Stimulated activated CD8-positive, alpha-beta memory T cell treated with anti-CD3 and anti-CD28 coated beads, Interleukin-7, amount 100 ng/mL, for 48 hours (primary cell): ENCODE data around the gene NPHP1.
A peak's percentile ranks its signal among the peaks of the same experiment; 100 is the strongest.
"Not testable (repeated sequence)": the region's sequence is repeated elsewhere in the genome, so short reads cannot be mapped to it uniquely, and the experiment has no call there.

ENCODE experiments used
- DNase-seq, 2 donors: peaks; one replicate each; pipeline ENCODE4 v3.0.0-alpha.2; 2020; ENCODE audit warnings: low read depth in 1 of 2; ENCODE audit errors: extremely low read depth in 1 of 2

Gene NPHP1

DNA sequence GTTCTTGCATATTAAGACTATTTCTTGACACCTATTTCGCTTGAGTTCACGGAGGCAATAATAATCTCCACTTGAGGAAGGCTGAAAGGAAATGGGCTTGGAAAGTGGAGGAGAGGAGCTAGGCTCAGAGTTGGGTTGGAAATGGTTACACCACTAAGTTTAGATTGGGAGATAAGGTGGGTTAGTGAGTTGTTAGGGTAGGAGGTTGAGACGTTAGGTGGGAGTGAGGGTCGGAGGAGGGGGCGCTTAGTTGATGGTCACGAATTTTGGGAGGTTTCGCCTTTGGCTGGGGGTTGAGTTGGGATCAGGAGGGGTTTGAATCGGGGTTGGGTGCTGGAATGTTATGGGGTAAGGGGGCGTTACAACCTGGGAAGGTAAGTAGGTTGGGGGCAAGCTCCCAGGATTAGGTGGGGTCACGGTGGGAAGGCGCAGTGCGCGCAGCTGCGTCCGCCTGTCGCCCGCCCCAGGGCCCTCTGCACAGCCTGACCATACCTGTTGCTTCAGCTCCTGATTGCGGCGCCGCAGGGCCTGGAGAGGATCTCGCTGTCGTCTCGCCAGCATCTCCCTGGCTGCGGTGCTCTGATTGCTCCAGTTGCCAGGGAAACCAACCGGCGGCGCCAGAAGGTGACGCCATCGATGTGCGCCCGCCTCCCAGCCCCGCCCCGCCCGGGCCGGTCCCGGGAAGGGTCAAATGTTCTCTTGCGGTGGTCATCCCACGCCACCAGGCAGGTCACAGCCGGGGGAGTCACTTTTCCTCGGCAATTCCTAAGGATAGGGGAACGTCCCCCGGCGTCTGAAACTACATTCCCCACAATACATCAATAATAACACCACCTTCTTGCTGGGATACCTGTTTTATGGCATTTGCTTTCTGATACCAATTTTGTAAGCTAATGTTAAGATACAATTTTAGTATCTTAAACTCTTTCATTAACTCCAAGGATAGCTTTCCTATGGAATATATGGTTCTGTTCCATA is at the start of gene NPHP1:
Gene NPHP1, minus strand, starts transcription at position 606 of the 978 bp plus-strand sequence. Its CDS starts 45 bp downstream, at position 561.
- DNase-seq, result peak; percentile 65 to 68

DNA sequence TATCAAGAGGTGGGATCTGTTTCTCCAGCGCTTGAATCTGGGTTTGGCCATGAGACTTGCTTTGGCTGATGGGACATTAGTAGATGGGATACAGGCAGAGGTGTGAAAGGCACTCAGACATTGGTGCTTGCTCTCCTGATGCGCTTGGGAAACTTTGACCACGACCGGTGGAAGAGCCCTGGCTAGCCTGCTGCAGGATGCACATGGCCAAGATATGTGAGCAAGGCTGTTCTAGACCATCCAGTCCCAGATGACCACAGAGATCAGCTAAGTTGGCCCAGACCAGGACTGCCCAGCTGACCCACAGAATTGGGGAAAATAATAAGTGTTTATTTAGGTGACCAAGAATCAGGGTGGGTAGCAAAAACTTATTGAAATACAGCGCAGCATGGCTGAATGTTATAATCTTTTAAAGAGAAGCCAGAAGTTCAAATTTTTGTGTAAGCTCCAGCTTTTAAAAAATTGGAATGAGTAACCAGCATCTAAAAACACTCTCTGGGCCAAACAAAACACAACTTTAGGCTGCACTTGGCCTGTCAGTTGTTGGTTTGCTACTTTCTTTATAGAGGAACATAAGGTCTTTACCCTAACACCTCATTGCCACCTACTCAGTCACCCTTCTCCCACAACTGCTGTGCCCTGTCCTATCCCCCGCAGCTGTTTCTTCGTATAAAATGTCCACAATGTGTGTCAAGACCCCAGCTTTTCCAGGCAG is 43.4 kb upstream of the NPHP1 start:
- DNase-seq, result not testable (repeated sequence)

DNA sequence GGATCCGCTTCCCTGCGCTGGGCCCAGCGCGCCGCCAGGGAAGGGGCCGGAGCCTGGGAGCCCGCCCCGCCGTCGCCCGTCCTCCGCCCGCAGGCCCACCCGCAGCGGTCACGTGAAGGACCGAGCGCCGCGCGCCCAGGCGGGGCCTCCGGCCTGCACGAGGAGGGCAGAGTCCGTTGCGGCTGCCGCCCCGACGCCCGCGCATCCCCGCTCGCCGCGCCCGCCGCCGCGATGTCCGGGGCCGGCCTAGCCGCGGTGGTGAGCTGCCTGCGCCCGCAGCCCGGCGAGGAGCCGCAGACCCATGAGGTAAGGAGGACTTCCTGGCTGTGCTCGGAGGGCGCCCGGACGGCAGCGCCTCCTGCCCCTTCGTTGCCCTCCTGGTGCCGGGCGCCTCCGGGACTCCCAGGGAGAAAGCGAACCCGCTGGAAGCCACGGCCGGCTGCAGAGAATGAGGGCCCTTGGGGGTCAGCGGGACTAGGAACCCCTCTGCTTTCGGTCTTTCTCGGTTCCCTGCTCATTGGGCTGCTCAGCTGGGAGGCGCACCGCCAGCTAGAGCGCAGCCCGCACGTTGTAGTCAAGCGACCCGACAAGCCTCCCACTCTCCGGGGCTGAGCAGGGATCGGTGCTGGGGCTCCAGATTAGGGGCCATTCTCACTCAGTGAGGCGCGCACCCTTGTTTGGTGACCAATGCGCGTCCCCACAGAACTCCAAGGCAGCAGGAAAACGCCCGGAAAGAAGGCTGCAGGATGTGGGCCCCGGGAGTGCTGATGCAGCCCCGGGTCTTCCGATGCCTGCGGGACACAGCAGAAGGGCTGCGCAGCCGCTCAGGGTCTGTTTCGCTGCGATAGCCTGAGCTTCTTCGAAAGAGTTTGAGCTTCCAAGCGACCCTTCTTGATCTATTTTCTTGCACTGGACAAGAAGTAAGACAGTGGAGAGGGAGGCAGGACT is 40.9 kb upstream of the NPHP1 start:
- DNase-seq, result not testable (repeated sequence)

DNA sequence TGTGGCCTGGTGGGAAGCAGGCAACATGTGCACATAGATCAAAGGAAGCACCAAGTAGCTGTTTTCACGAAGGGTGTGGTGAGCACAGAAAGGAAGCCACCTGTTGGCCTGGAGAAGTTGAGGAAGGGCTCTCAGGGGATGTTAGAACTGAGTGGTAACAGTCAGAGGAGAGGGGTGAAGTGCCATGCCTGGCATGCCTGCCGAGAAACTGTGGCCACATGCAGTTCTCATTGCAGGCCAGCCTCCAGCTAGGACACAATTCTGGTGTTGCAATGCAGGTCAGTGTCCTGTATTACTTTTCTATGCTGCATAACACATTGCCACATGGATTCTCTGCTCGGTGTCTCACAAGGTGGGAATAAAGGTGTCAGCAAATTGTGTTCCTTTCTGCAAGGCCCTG is 38.5 kb upstream of the NPHP1 start:
- not testable (repeated sequence) for DNase-seq

DNA sequence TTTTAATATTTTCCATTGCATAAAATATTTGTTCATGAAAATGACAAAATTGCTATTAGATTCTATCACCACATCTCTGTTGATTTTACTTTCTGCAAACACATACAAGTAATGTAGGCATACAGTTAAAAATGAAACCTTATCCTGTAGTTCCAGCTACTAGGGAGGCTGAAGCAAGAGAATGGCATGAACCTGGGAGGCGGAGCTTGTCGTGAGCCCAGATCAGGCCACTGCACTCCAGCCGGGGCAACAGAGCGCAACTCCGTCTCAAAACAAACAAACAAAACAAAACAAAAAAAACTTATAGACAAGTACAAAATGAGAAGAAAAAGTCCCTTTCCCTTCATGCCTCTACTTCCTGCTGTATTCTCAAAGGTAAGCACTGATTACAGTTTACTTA is 29.7 kb upstream of the NPHP1 start:
- not testable (repeated sequence) for DNase-seq

DNA sequence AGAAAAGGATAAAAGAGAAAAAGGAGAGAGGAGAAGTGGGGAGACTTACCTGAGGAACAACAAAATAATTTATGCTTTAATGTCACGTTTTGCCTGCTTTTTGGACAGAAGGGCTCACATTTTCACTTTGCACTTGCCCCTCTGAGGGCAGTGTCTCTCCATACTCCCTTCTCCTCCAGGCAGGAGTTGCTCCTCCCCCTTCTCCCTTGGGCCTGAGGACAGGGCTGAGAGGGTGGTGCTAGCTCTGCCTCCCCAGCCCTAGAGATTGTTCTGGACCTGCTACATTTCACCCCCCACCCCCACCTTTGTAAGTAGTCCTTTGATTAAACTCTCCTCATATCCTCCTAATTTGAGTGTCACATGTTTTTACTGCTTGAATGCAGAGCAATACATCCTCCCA is 25.1 kb upstream of the NPHP1 start:
- not testable (repeated sequence) for DNase-seq

DNA sequence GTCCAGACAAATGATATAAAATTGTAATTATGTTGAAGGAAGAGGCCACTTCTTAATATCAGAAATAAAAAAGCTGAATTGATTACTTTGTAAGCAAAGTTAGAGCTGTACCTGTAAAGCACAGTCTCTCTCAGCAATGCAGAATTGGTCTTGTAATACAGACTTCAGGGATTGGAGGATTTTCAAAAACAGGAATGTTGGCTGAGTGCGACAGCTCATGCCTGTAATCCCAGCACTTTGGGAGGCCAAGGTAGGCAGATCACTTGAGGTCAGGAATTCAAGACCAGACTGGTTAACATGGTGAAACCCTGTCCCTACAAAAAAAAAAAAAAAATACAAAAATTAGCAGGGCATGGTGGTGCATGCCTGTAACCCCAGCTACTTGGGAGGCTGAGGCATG is 17.8 kb upstream of the NPHP1 start:
- not testable (repeated sequence) for DNase-seq

DNA sequence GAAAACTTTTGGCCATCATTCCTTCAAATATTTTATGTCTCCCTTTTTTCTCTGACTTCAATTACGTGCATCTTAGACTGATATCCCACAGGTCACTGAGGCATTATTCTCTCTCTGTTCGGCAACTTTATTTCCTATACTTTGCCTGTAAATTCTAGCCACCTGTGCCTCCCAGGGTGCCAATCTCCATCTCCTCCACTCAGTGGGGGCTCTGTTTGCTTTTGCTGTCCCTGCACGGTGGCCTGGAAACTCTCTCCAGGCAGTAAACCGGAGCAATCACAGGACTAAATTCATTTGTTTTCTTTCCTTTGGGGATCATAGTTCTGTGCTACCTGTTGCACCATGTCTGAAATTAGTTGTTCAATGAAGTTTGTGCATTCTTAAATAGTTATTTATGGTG is 17.1 kb upstream of the NPHP1 start:
- DNase-seq, result no peak

DNA sequence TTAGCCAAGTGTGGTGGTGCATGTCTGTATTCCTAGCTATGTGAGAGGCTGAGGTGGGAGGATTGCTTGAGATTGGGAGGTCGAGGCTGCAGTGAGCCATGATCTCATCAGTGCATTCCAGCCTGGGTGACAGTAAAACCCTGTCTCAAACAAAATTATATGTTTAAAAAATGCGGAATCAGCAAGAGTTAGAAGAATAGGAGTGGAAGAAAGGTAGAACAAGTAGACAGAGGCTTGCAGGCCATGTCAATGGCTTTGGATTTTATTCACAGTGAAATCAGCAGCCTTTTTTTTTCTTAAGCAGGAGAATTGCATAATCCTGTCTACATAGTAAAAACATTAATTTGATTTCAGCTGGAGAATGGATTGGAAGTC is 15.4 kb upstream of the NPHP1 start:
- DNase-seq, result no peak

DNA sequence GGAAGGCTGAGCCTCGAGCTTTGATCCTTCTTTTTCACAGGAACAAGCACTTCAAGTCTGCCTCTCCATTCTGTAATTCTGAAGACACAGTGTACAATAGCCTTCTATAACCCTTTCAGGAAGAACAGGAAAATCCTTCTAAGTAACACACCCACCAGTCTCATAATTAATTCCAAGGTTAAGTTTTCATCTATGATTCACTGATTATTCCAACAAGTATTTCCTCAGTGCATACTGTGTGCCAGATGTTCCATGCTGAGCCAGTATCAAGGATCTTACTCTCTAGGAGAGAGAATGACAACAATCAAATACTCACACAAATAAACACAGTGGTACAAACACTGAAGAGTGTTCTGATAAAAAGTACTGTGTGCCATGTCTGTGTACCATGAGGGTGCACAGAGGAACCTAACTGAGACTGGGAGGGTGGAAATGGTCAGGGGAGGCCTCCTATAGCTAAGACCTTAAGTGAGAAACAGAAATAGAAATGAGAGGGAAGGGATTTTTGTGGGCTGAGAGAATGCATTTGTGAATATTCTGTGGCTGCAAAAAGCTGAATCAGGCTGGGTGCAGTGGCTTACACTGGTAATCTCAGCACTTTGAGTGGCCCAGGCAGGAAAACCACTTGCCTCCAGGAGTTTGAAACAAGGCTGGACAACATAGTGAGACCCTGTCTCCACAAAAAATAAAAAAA is 14.8 kb upstream of the NPHP1 start:
- no peak for DNase-seq

DNA sequence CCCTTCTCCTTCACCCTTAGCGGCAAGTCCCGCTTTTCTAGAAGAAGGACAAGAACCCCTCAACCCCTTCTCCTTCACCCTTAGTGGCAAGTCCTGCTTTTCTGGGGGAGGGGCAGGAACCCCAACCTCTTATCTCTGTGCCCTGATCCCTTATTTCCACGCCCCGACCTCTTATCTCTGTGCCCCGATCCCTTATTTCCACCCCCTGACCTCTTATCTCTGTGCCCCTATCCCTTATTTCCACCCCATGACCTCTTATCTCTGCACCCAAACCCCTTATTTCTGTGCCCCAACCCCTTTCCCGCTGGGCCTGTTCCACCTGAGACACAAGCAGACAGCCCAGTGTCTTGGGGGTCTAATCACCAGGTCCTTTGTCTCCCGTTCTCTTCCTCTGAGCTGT is 14.1 kb upstream of the NPHP1 start:
- DNase-seq, result not testable (repeated sequence)

DNA sequence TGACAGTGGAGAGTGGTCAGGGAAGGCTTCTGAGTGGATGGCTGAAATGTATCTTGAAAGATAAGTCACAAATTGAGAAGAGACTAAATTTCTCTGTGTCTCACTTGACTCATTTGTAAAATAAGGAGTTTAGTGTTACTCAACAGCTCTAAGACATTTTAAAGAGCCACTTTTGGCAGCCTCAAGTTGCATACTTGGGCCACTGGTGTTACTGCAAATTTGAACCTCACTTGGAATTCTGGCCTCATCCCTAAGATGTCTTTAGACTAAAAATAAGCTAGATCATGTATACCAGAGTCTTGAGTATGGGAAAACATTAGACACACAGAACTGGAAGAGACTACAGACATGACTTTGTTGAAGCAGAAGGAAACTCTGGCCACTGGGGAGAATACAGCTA is 12.0 kb upstream of the NPHP1 start:
- DNase-seq, result no peak

DNA sequence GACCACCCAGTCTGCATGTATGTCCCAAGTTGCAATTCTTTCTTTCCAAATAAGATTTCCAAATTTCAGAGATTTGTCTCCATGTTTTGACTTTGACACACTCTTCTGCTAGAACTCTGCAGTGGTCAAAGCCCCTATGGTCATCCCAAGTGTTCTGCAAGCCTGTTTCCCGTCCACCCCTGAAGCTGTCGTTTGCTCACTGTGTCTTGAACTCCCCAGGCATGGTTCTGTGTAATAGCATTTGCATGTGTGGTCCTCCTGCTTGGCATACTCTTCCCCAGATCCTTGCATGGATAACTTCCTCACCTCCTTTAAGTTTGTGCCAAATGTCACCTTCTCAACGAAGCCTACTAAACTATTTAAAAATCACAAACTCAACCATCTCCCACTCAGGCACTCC is 11.4 kb upstream of the NPHP1 start:
- no peak for DNase-seq

DNA sequence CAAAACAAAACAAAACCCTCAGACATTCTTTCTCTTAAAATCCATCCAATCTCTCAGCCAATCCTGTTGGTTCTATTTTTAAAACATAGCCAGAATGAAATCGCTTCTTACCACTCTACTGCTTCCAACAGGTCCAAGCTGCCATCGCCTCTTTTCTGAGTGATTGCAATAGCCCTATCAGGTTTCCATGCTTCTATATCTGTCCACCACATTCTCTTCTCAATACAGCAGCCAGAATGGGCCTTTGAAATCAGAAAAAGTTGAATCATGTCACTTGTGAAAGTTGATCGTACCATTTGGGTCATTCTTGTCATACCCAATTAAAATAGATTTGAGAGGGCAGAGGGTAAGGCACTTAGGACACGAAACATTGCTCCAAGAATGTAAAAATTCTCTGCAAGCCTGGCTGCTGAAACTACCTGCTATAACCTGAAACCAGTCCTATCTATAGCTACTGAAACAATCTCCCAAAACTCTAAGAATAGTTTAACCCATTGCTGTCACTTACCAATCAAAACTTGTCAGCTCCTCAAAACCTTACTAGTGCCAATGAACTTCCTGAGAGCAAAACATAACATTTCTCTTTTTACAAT is 10.8 kb upstream of the NPHP1 start:
- DNase-seq, result no peak

DNA sequence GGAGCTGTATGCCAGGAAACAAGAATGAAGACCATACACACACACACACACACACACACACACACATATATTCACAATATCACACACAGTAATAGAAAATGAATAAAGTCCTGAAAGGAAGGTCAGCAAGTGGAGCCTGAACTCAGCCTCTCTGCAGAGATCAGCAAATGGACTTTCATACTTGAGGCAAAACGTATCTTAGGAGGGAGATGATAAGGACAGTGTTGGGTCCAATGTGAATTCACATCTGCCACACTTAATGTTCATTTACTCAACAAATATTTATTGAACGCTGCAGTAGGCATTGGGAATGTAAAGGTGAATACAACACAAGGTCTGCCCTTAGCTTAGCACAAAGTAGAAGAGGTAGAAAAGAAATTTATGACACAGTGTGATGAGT is 10.3 kb upstream of the NPHP1 start:
- no peak for DNase-seq

DNA sequence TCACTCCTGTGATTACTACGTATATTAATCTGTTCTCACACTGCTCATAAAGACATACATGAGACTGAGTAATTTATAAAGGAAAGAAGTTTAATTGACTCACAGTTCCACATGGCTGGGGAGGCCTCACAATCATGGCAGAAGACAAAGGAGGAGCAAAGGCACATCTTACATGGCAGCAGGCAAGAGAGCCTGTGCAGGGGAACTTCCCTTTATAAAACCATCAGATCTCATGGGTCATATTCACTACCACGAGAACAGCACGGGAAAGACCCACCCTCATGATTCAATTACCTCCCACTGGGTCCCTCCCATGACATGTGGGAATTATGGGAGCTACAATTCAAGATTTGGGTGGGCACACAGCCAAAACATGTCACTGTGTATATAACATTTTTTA is 8.7 kb upstream of the NPHP1 start:
- DNase-seq, result not testable (repeated sequence)

DNA sequence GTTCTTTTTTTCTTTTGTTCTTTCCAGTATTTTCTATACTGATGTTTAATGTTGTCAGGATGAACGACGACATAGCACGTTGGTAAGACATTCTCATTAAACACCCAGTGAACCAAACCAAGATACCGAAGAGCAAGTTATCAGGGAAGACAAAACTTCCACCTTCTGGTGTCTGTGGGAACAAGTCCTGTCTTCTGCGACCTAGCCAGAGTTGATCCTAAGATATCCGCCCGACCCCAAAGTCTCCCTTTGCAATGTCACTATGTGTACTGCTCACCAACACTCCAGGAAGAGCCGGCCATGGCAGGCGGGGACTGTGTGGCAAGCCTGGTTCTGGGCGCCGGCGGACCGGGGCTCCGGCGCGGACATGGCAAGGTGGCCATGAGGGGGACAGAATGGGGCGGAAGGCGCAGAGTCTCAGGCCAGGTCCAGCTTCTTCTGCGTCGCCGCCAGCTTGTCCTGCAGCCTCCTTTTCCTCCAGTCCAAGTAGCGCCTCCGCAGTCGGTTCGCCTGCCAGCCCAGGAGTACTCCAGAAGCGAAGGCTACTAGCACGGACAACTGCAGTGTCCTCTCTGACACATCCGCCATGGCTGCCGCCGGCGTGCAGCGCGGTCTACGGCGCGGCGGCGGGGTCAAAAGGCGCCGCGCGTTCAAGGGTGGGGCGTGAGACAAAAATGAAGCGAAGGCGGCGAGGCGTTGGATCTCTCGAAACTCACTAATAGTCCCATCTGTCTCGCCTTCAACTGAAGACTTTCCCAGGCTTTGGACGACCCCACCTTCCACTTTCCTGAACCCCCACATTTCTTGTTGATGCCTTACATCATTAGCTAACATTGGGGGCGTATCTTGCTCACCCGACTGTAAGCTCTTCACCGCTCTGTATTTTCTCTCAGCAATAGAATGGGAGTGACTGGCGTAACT is 7.4 kb upstream of the NPHP1 start, which contains the start of gene MTLN:
Gene MTLN, minus strand, starts transcription at position 610 of the 921 bp plus-strand sequence. Its CDS starts 22 bp downstream, at position 588.
- DNase-seq, result peak; percentile 17 to 37

DNA sequence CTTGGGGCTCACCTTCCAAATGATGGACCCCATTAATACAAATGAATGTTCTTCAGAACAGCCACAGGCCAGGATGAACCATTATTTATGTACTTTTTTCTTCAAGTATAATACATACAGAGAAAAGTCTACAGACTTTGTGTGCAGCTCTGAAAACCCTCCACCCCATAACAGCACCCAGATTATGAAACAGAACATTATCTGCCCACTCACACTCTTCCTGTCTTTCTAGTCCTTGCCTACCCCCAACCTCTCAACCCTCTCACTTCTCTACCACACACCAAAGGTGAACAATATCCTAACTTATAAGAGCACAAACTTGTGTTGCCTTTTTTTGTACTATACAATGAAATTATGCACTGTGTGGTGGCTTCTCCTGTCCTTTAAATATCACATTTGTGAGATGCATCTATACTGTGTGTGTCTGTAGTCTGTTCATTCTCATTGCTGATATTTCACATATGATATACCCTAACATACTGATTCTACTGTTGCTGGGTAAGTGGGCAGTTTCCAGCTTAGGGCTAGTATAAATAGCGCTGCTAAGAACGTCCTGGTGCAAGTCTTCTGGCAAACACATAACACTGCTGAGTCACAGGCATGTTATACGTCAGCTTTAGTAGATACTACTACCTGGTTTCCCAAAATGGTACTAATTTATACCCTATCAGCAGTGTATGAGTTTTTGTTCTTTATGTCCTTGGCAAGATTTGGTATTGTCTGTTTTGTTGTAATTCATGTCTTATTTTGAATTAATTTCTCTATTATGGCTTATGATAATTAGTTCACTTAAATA is 1.0 kb upstream of the NPHP1 start:
- DNase-seq, result no peak
